BLaER1 treated with 17β-estradiol and CSF1 and Interleukin-3, amounts not matched to agents 10 nM and 100 nM (cell line): ENCODE measurements around the gene MKLN1.
"Not testable (repeated sequence)": the region's sequence is repeated elsewhere in the genome, so short reads cannot be mapped to it uniquely, and the experiment has no call there.

ENCODE experiments used
- H3K27ac ChIP-seq, 11 experiments: shearing (Covaris generic); formaldehyde crosslinking; 2 replicates each; pipeline ENCODE4 v1.8.1; 2022
- H3K27me3 ChIP-seq, 11 experiments: shearing (Covaris generic); formaldehyde crosslinking; 2 replicates each; pipeline ENCODE4 v1.8.1; 2022
- H3K36me3 ChIP-seq, 11 experiments: shearing (Covaris generic); formaldehyde crosslinking; 2 replicates each; pipeline ENCODE4 v1.8.1; 2022
- H3K4me1 ChIP-seq, 10 experiments: shearing (Covaris generic); formaldehyde crosslinking; 2 replicates each; pipeline ENCODE4 v1.8.1; 2022
- H3K4me2 ChIP-seq, 11 experiments: shearing (Covaris generic); formaldehyde crosslinking; 2 replicates each; pipeline ENCODE4 v1.8.1; 2022
- H3K4me3 ChIP-seq, 10 experiments: shearing (Covaris generic); formaldehyde crosslinking; 2 replicates each; pipeline ENCODE4 v1.8.1; 2022
- H3K9ac ChIP-seq, 11 experiments: shearing (Covaris generic); formaldehyde crosslinking; 2 replicates each; pipeline ENCODE4 v1.8.1; 2022
- H3K9me3 ChIP-seq, 11 experiments: shearing (Covaris generic); formaldehyde crosslinking; replicated peaks in 1 of 11; 2 replicates each; pipeline ENCODE4 v1.8.1; 2022
- H4K20me1 ChIP-seq, 11 experiments: shearing (Covaris generic); formaldehyde crosslinking; 2 replicates each; pipeline ENCODE4 v1.8.1; 2022
- Cebpa-rat ChIP-seq, 11 experiments: shearing (Covaris generic); IDR thresholded peaks; 2 replicates each; pipeline ENCODE4 v1.8.1; 2022

Gene MKLN1

GRCh38 chr7:131327049-131327625 is 539 bp upstream of the MKLN1 start:
- H3K9ac ChIP-seq: peak overlapping the region; percentile 96 to 100 (median 99)
- H4K20me1 ChIP-seq: peaks cover 8 to 35% (median 26%) of the 10 kb centered on the region in 11 experiments; a peak in 17 of 22 replicates
- H3K4me1 ChIP-seq: peaks cover 22 to 63% (median 27%) of the 10 kb centered on the region in 10 experiments
- peak overlapping the region; percentile 77 to 98 (median 96) for H3K4me3 ChIP-seq
- peaks cover 0 to 10% (median 0%) of the 10 kb centered on the region in 11 experiments; a peak in 2 of 22 replicates for H3K36me3 ChIP-seq
- H3K9me3 ChIP-seq: peaks cover 0 to 4% (median 0%) of the 10 kb centered on the region in 11 experiments; a peak in 1 of 22 replicates
- H3K4me2 ChIP-seq: peak overlapping the region; percentile 73 to 95 (median 85)
- no peak for TF ChIP-seq Cebpa-rat (IDR thresholded peaks at IDR 0.05)
- peak overlapping the region; percentile 96 to 100 (median 99) for H3K27ac ChIP-seq
- no peaks in the 10 kb centered on the region for H3K27me3 ChIP-seq

DNA sequence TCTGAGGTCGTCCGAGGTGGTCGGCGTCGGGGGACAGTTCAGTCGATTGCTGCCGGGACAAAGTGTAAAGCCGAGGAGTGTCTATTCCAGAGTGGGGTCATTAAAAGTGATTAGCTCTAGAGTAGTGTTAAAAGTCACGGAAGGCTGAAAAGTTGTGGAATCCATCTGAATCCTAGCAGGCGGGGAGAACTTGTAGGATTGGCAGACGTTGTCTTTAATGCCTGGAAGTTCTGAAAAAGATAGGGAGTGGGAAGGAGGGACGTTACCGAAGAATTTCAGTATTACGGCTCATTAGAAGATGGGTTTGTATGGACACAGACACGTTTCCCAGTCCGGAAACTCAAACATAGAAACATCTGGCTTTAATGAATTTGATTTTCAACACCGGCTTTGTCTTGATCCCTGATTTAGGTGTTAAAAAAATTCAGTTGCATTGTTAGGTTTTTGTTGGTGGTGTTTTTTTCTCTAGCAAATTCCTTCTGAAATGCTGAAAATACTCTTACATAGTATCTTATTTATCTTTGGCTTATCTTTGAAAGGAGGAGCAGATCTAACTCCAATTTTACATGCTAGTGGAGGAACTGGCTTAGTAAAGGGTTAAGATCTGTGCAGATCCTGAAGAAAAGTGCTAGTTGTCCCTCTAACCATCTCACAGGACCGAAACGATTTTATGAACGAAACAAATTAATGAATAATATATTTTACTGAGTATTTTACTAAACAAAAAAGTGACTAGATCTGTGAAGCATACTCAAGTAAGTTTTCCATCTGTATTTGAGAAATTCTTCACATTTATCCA is 900 bp downstream of the MKLN1 start:
- peaks cover 9 to 14% (median 11%) of the 10 kb centered on the region in 11 experiments; a peak in 21 of 22 replicates for H3K9me3 ChIP-seq
- H3K4me3 ChIP-seq: peak overlapping the region; percentile 77 to 98 (median 96)
- H3K27ac ChIP-seq: peak overlapping the region; percentile 96 to 100 (median 99)
- no peak for TF ChIP-seq Cebpa-rat (IDR thresholded peaks at IDR 0.05)
- H3K36me3 ChIP-seq: peaks cover 9 to 22% (median 11%) of the 10 kb centered on the region in 11 experiments; a peak in 21 of 22 replicates
- H3K4me1 ChIP-seq: peaks cover 22 to 49% (median 27%) of the 10 kb centered on the region in 10 experiments
- peak overlapping the region; percentile 96 to 100 (median 99) for H3K9ac ChIP-seq
- H4K20me1 ChIP-seq: peaks cover 11 to 46% (median 32%) of the 10 kb centered on the region in 11 experiments; a peak in 17 of 22 replicates
- H3K4me2 ChIP-seq: peak overlapping the region; percentile 79 to 96 (median 91)
- H3K27me3 ChIP-seq: no peaks in the 10 kb centered on the region

- TF ChIP-seq Cebpa-rat (IDR thresholded peaks at IDR 0.05): no peak
- H3K9ac ChIP-seq: peak overlapping the region; percentile 96 to 100 (median 99)
Observed at GRCh38 chr7:131329176-131329570, 1.5 kb downstream of the MKLN1 start.

DNA sequence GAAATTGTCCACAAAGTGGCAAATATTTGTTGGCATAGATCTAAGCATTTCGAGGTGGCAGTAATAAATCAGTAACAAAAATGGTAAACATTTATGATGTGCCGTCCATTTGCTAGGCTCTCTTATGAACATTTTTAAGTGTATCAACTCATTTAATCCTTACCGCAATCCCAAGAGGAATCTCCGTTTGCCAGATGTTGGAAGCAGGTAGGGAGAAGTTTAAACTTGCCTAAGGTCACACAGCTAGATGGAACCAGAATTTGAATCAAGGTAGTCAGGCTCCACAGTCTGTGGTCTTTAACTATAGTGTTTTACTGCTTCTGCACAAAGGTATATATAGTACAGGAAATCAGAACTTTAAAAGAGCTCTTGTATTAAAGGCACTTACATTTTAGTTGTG is 2.6 kb downstream of the MKLN1 start:
- Histone ChIP-seq H3K27me3 (no peaks in the 10 kb centered on the region), H3K36me3 (peaks cover 20 to 36% (median 22%) of the 10 kb centered on the region in 11 experiments; a peak in 21 of 22 replicates), H4K20me1 (peaks cover 11 to 51% (median 32%) of the 10 kb centered on the region in 11 experiments; a peak in 17 of 22 replicates), H3K27ac (0 out of 22 replicates have a peak overlapping the region, but pooled peaks of 1 of the 11 experiments have one; percentile 98), H3K4me2 (peak overlapping the region; percentile 79 to 96 (median 91); a peak in 21 of 22 replicates), H3K4me1 (peaks cover 22 to 42% (median 27%) of the 10 kb centered on the region in 10 experiments), H3K9me3 (peaks cover 25 to 31% (median 27%) of the 10 kb centered on the region in 11 experiments; a peak in 21 of 22 replicates), H3K9ac (peak overlapping the region in 3 of 11 experiments; percentile 1 to 100 (median 99); a peak in 4 of 22 replicates), H3K4me3 (peak overlapping the region in 3 of 10 experiments; percentile 15 to 96 (median 77); a peak in 4 of 20 replicates)
- TF ChIP-seq Cebpa-rat (IDR thresholded peaks at IDR 0.05): no peak

More at GRCh38 chr7:131329176-131329570, 1.5 kb downstream of the MKLN1 start:
- Histone ChIP-seq H3K4me1 (peaks cover 22 to 43% (median 27%) of the 10 kb centered on the region in 10 experiments), H3K4me2 (peak overlapping the region; percentile 79 to 96 (median 91)), H3K36me3 (peaks cover 15 to 28% (median 17%) of the 10 kb centered on the region in 11 experiments; a peak in 21 of 22 replicates), H3K27me3 (no peaks in the 10 kb centered on the region), H4K20me1 (peaks cover 11 to 48% (median 32%) of the 10 kb centered on the region in 11 experiments; a peak in 17 of 22 replicates), H3K27ac (peak overlapping the region in 10 of 11 experiments; percentile 96 to 100 (median 99); a peak in 19 of 22 replicates), H3K9me3 (peaks cover 14 to 20% (median 17%) of the 10 kb centered on the region in 11 experiments; a peak in 21 of 22 replicates), H3K4me3 (peak overlapping the region; percentile 77 to 98 (median 96))

DNA sequence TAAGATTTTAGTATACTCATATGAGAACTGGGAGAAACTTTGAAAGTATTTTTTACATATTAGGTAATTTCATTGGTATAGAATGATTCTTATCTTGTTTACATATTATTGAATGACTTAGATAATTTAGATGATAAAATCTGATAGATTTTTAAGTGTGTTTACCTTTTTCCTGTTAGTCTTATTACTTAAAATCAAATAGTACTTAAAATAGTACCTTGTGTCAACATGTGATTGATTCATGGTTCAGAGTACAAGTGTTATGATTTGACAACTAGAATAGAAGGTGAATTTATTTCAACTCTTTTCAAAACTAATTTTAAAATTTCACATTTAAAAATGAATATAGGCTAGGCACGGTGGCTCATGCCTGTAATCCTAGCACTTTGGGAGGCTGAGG is 4.1 kb downstream of the MKLN1 start:
- Histone ChIP-seq H3K27ac (no peak overlapping the region), H3K4me2 (no peak overlapping the region), H3K36me3 (peaks cover 23 to 51% (median 36%) of the 10 kb centered on the region in 11 experiments; a peak in 21 of 22 replicates), H3K9me3 (peaks cover 38 to 46% (median 42%) of the 10 kb centered on the region in 11 experiments), H3K27me3 (no peaks in the 10 kb centered on the region), H3K4me3 (no peak overlapping the region), H3K4me1 (peaks cover 18 to 27% (median 21%) of the 10 kb centered on the region in 10 experiments), H3K9ac (no peak overlapping the region), H4K20me1 (peaks cover 11 to 65% (median 32%) of the 10 kb centered on the region in 11 experiments; a peak in 17 of 22 replicates)
- no peak for TF ChIP-seq Cebpa-rat (IDR thresholded peaks at IDR 0.05)

- H3K9me3 ChIP-seq: peaks cover 47 to 53% (median 49%) of the 10 kb centered on the region in 11 experiments
- peaks cover 14 to 25% (median 17%) of the 10 kb centered on the region in 10 experiments for H3K4me1 ChIP-seq
- peaks cover 11 to 71% (median 32%) of the 10 kb centered on the region in 11 experiments; a peak in 17 of 22 replicates for H4K20me1 ChIP-seq
- not testable (repeated sequence) for H3K27me3 ChIP-seq, H3K9ac ChIP-seq, H3K27ac ChIP-seq, H3K4me2 ChIP-seq
- H3K36me3 ChIP-seq: peaks cover 27 to 57% (median 41%) of the 10 kb centered on the region in 11 experiments; a peak in 21 of 22 replicates
- H3K4me3 ChIP-seq: 0 out of 20 replicates have a peak overlapping the region, but pooled peaks of 1 of the 10 experiments have one; percentile 8
Observed at GRCh38 chr7:131332729-131333128, 5.1 kb downstream of the MKLN1 start.

GRCh38 chr7:131335639-131336381 is 8.1 kb downstream of the MKLN1 start:
- H3K4me2 ChIP-seq: no peak overlapping the region

More at GRCh38 chr7:131335639-131336381, 8.1 kb downstream of the MKLN1 start:
- H3K4me3 ChIP-seq: no peak overlapping the region
- H3K27me3 ChIP-seq: no peaks in the 10 kb centered on the region
- H4K20me1 ChIP-seq: peaks cover 0 to 76% (median 30%) of the 10 kb centered on the region in 11 experiments; a peak in 12 of 22 replicates
- peaks cover 31 to 86% (median 67%) of the 10 kb centered on the region in 11 experiments; a peak in 21 of 22 replicates for H3K36me3 ChIP-seq
- no peak overlapping the region for H3K27ac ChIP-seq
- H3K4me1 ChIP-seq: peaks cover 0 to 8% (median 0%) of the 10 kb centered on the region in 10 experiments; a peak in 4 of 20 replicates
- peaks cover 71 to 84% (median 80%) of the 10 kb centered on the region in 11 experiments for H3K9me3 ChIP-seq
- no peak for TF ChIP-seq Cebpa-rat (IDR thresholded peaks at IDR 0.05)
- no peak overlapping the region for H3K9ac ChIP-seq
